Ovary (tissue), 9 donors: Measurements from ENCODE around the gene LMOD1. TPM values are rescaled to one million over a fixed set of nuclear protein-coding genes. Genes with fewer than 3 reads are reported as not detected.
"Not testable (repeated sequence)": the region's sequence is repeated elsewhere in the genome, so short reads cannot be mapped to it uniquely, and the experiment has no call there.

Experiments used
- DNase-seq, 5 donors: peaks; one replicate each; pipeline ENCODE4 v3.0.0-alpha.2; 2019 to 2020
- H3K27ac ChIP-seq, 2 donors: fragments of 200-600 bp; one replicate each; pipeline versions ENCODE4 v1.5.1 to v1.8.0; 2019 to 2022
- H3K27me3 ChIP-seq: fragments of 200-600 bp; one replicate; pipeline ENCODE4 v1.8.0; 2022
- H3K36me3 ChIP-seq: fragments of 200-600 bp; sonication (generic); one replicate; pipeline ENCODE4 v1.5.1; 2019
- H3K4me1 ChIP-seq: one replicate; pipeline ENCODE4 v1.8.1; 2013; ENCODE audit warnings: mild to moderate bottlenecking, moderate library complexity; ENCODE audit not compliant: insufficient read depth
- H3K4me3 ChIP-seq: fragments of 200-600 bp; sonication (generic); one replicate; pipeline ENCODE4 v1.5.1; 2017
- H3K9me3 ChIP-seq, 2 donors: fragments of 200-600 bp in 1 of 2; sonication (generic) in 1 of 2; one replicate each; pipeline versions ENCODE4 v1.5.1 to v1.8.1; 2013 to 2019; ENCODE audit warnings: mild to moderate bottlenecking in 1 of 2, moderate library complexity in 1 of 2
- EP300 ChIP-seq: sonication (generic); formaldehyde crosslinking; IDR thresholded peaks from one replicate; pipeline ENCODE4 v1.6.1; 2017; ENCODE audit warnings: antibody characterized with exemption
- POLR2A ChIP-seq: fragments of 450-650 bp; IDR thresholded peaks from one replicate; pipeline ENCODE4 v1.6.1; 2017; ENCODE audit warnings: antibody characterized with exemption, mild to moderate bottlenecking, moderate library complexity
- WGBS, 3 donors: extraction: QIAGEN DNeasy Blood & Tissue Kit in 1 of 3; methylation state at CpG; one replicate each; pipeline versions ENCODE4 v1.1.5 to v1.1.7; 2013 to 2017; 5-methylcytosine and 5-hydroxymethylcytosine counted together
- intact Hi-C, 4 donors: fragments of 100-400 bp; cut with DNase I; formaldehyde crosslinking; loops; one replicate each; pipeline versions ENCODE4 v1.11.0 to v1.15.1; 2022 to 2023
- polyA plus RNA-seq, 2 donors: library from polyadenylated mRNA; stranded (reverse); fragments of 200-250 nt in 1 of 2; fragments of 350-450 nt in 1 of 2; fragmentation: Illumina TruSeq in 1 of 2; extraction: RNeasy Lipid Tissue Mini Kit (QIAGEN cat#74804) in 1 of 2; gene quantifications; one replicate each; pipeline ENCODE4 v1.2.3, GENCODE V29; 2013 to 2014
- total RNA-seq, 7 donors: library from RNA; depleted of rRNA in 2 of 7; stranded (reverse); fragments of >200 nt in 2 of 7; fragmentation: NEBNext Ultra II Directional in 3 of 7; extraction: Animal tissue kit (Norgen Biotek cat#: 25700) in 3 of 7; gene quantifications; one replicate each; pipeline versions ENCODE4 v1.1.0 to v1.2.4, GENCODE V29; 2016 to 2023
- TF ChIP-seq, protein P1 (sequence below), 3 donors: fragments of 450-650 bp in 2 of 3; fragments of 200-600 bp in 1 of 3; IDR thresholded peaks; one replicate each; pipeline versions ENCODE4 v1.5.1 to v1.8.0; 2016 to 2022; ENCODE audit warnings: antibody characterized with exemption in 3 of 3, mild to moderate bottlenecking in 1 of 3
- donor health status: DM: no; HTN: no; CAD: no; lungs with moderate emphysema.
- donor health status: DM: no; HTN: no; CAD: no.
- donor health status: Bipolar disorder and iron deficiency.
- donor health status: DM: yes; HTN: yes; CAD: no.
- donor health status: DM: no; HTN: no; CAD: no.
- donor health status: DM: yes; HTN: yes; CAD: no.

LMOD1 gene
- total and polyA plus RNA-seq, 9 donors = 25.6 to 255 (median 92.6) TPM

DNA sequence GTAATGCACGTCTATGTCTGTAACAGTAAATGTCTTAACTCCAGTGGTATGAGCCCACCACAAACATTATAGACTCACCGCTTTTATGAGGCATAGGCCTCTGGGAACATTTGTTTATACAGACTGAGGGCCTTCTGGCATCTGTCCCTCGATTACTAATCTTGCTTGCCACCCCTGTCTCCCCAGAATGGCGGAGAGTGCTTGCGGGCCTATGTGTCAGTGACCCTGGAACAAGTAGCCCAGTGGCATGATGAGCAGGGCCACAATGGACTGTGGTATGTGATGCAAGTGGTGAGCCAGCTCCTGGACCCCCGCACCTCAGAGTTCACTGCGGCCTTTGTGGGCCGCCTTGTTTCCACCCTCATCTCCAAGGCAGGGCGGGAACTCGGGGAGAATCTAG, 76.0 kb downstream of the LMOD1 start:
- DNase-seq = no peak
- H3K4me3 ChIP-seq = no peak overlapping the region
- TF ChIP-seq EP300 (no peak), POLR2A (no peak)
- TF ChIP-seq, protein P1, sequence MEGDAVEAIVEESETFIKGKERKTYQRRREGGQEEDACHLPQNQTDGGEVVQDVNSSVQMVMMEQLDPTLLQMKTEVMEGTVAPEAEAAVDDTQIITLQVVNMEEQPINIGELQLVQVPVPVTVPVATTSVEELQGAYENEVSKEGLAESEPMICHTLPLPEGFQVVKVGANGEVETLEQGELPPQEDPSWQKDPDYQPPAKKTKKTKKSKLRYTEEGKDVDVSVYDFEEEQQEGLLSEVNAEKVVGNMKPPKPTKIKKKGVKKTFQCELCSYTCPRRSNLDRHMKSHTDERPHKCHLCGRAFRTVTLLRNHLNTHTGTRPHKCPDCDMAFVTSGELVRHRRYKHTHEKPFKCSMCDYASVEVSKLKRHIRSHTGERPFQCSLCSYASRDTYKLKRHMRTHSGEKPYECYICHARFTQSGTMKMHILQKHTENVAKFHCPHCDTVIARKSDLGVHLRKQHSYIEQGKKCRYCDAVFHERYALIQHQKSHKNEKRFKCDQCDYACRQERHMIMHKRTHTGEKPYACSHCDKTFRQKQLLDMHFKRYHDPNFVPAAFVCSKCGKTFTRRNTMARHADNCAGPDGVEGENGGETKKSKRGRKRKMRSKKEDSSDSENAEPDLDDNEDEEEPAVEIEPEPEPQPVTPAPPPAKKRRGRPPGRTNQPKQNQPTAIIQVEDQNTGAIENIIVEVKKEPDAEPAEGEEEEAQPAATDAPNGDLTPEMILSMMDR (IDR thresholded peaks at IDR 0.05) = no peak
- no peaks in the 10 kb centered on the region for H3K9me3 ChIP-seq
- no peaks in the 10 kb centered on the region for H3K4me1 ChIP-seq
- WGBS, 3 donors = 92 to 96% (median 92%) methylated on average over 10 of the region's 10 CpGs
- no peaks in the 10 kb centered on the region for H3K36me3 ChIP-seq
- intact Hi-C loops = no loop called here
- H3K27ac ChIP-seq = no peak overlapping the region
- H3K27me3 ChIP-seq = no peaks in the 10 kb centered on the region

DNA sequence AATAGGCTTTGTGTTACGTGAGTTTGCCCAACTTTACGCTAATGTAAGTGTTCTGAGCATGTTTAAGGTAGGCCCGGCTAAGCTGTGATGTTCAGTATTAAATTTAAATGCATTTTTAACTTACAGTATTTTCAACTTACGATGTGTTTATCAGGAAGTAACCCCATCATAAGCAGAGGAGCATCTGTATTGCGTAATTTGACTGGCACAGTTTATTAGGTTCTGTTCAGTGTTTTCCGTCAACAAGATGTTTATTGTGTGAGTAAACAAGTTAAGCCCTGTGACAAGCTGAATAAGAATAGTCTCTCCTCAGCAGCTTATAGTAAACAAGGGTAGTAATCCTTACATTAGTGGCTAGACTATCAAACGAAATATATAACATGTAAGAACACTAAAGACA, 84.9 kb downstream of the LMOD1 start:
- H3K27ac ChIP-seq = no peak overlapping the region
- 92 to 96% (median 93%) methylated on average over 7 of the region's 7 CpGs for WGBS, 3 donors
- H3K27me3 ChIP-seq = no peaks in the 10 kb centered on the region
- no peak overlapping the region for H3K4me3 ChIP-seq
- TF ChIP-seq, protein P1 (IDR thresholded peaks at IDR 0.05) = no peak
- TF ChIP-seq EP300 (no peak), POLR2A (no peak)
- intact Hi-C loops = no loop called here
- H3K4me1 ChIP-seq = no peaks in the 10 kb centered on the region
- no peaks in the 10 kb centered on the region for H3K36me3 ChIP-seq
- no peak for DNase-seq
- no peaks in the 10 kb centered on the region for H3K9me3 ChIP-seq

DNA sequence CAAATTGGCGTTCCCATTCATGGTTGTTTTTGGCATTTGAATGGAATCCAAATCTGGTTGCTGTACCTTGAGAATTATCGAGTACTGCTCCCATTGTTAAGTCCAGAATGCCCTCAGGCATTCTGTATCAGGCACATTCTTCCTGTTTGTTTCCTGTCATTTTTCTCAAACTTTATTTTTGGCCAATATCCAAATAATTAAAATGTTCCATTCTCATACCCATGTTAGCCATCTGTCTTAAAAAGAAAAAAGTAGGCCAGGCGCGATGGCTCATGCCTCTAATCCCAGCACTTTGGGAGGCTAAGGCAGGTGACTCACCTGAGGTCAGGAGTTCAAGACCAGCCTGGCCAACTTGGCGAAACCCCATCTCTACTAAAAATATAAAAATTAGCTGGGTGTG, 86.9 kb downstream of the LMOD1 start:
- Histone ChIP-seq H3K4me3 (no peak overlapping the region), H3K27ac (no peak overlapping the region), H3K27me3 (no peaks in the 10 kb centered on the region), H3K4me1 (no peaks in the 10 kb centered on the region), H3K36me3 (no peaks in the 10 kb centered on the region), H3K9me3 (no peaks in the 10 kb centered on the region)
- TF ChIP-seq POLR2A = no peak
- no peak for TF ChIP-seq EP300
- TF ChIP-seq, protein P1 (IDR thresholded peaks at IDR 0.05) = no peak
- intact Hi-C loops = no loop called here
- no peak for DNase-seq
- WGBS, 3 donors = 84 to 91% (median 90%) methylated on average over 5 of the region's 5 CpGs

DNA sequence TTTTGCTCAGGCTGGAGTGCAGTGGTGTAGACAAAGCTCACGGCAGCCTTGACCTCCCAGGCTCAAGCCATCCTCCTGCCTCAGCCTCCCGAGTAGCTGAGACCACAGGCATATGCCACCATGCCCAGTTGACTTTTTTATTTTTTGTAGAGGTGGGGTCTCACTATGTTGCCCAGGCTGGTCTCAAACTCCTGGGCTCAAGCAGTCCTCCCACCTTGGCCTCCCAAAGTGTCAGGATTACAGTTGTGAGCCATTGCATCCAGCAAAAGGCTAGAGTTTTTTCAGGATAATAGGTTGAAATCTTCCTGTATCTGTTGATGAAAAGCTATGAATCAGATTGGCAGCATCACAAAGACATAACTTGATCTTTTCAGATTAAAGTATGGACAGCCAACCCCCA, 89.6 kb downstream of the LMOD1 start:
- intact Hi-C loops, H3K4me3 ChIP-seq, DNase-seq, H3K4me1 ChIP-seq, H3K27me3 ChIP-seq, H3K27ac ChIP-seq, H3K36me3 ChIP-seq, H3K9me3 ChIP-seq: not testable (repeated sequence)
- 91 to 95% (median 93%) methylated on average over 2 of the region's 2 CpGs for WGBS, 3 donors

DNA sequence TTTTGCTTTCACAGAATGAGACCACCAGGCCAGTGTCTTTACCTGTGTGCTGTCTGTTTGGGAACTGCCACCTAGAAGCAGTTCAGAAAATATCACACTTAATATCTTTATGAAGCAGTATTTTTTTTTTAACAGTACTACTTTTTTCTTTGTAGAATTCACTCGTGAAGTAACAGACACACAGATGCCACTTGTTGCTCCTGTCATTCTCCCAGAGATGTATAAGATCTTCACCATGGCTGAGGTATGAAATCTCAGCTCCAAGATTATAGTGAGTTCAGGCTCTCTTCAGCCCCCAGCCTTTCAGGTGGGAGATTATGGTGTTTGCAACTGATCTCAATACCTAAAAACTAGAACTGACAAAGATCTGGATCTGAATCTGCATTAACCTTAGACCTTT, 94.4 kb downstream of the LMOD1 start:
- no peak overlapping the region for H3K4me3 ChIP-seq

More for the DNA sequence above, 94.4 kb downstream of the LMOD1 start:
- intact Hi-C loops = no loop called here
- Histone ChIP-seq H3K27ac (no peak overlapping the region), H3K36me3 (no peaks in the 10 kb centered on the region), H3K27me3 (no peaks in the 10 kb centered on the region), H3K4me1 (peaks cover 2% of the 10 kb centered on the region), H3K9me3 (no peaks in the 10 kb centered on the region)
- 87 to 90% (median 89%) methylated on average over 1 of the region's 1 CpG for whole genome bisulfite sequencing, 3 donors
- TF ChIP-seq, protein P1 (IDR thresholded peaks at IDR 0.05) = no peak
- TF ChIP-seq POLR2A (no peak), EP300 (no peak)
- no peak for DNase-seq
